GM18505 (cell line): ENCODE data around the gene DTD2.
"Not testable (repeated sequence)": the region's sequence is repeated elsewhere in the genome, so short reads cannot be mapped to it uniquely, and the experiment has no call there.

ENCODE experiments used
- ATAC-seq: cut with Tn5 transposase; IDR thresholded peaks from one replicate; pipeline ENCODE4 v1.9.1; 2021; ENCODE audit not compliant: unreplicated experiment
- POLR2A ChIP-seq: IDR thresholded peaks from 4 replicates; pipeline ENCODE4 v1.6.1; 2011; ENCODE audit warnings: borderline replicate concordance; ENCODE audit not compliant: insufficient read depth, insufficient read length; ENCODE audit errors: extremely low read depth

DTD2 gene

GRCh38 chr14:31465111-31465510 is 7.8 kb upstream of the DTD2 start:
- ATAC-seq, result no peak
- TF ChIP-seq POLR2A, result no peak

- not testable (repeated sequence) for ATAC-seq
Measured at GRCh38 chr14:31462450-31462849, 5.1 kb upstream of the DTD2 start.

- no peak for TF ChIP-seq POLR2A
- no peak for ATAC-seq
Measured at GRCh38 chr14:31461545-31461944, 4.2 kb upstream of the DTD2 start.

GRCh38 chr14:31457665-31458659 is 656 bp upstream of the DTD2 start:
- TF ChIP-seq POLR2A, result no peak
- no peak for ATAC-seq

- no peak for ATAC-seq
- no peak for TF ChIP-seq POLR2A
Measured at GRCh38 chr14:31449971-31450610, 7.2 kb downstream of the DTD2 start.

GRCh38 chr14:31449136-31449535 is 8.2 kb downstream of the DTD2 start:
- ATAC-seq, result no peak
- no peak for TF ChIP-seq POLR2A

GRCh38 chr14:31445703-31446102 is 11.6 kb downstream of the DTD2 start:
- no peak for TF ChIP-seq POLR2A
- no peak for ATAC-seq

- no peak for TF ChIP-seq POLR2A
- no peak for ATAC-seq
Measured at GRCh38 chr14:31442284-31442683, 15.0 kb downstream of the DTD2 start.

GRCh38 chr14:31441273-31442111 is 15.8 kb downstream of the DTD2 start:
- TF ChIP-seq POLR2A, result no peak
- no peak for ATAC-seq

- no peak for TF ChIP-seq POLR2A
- no peak for ATAC-seq
Measured at GRCh38 chr14:31440280-31440679, 17.0 kb downstream of the DTD2 start.

GRCh38 chr14:31439561-31439960 is 17.7 kb downstream of the DTD2 start:
- TF ChIP-seq POLR2A, result no peak
- no peak for ATAC-seq

- not testable (repeated sequence) for ATAC-seq
Measured at GRCh38 chr14:31437045-31437691, 20.1 kb downstream of the DTD2 start.

- ATAC-seq, result no peak
- no peak for TF ChIP-seq POLR2A
Measured at GRCh38 chr14:31435276-31435675, 22.0 kb downstream of the DTD2 start.
